HG02642 (cell line): ENCODE data around the gene UNKL.
A peak's percentile ranks its signal among the peaks of the same experiment; 100 is the strongest.

ENCODE experiments used
- ATAC-seq: cut with Tn5 transposase; IDR thresholded peaks from one replicate; pipeline ENCODE4 v1.9.1; 2021; ENCODE audit warnings: mild to moderate bottlenecking; ENCODE audit not compliant: unreplicated experiment, poor library complexity

Gene UNKL

DNA sequence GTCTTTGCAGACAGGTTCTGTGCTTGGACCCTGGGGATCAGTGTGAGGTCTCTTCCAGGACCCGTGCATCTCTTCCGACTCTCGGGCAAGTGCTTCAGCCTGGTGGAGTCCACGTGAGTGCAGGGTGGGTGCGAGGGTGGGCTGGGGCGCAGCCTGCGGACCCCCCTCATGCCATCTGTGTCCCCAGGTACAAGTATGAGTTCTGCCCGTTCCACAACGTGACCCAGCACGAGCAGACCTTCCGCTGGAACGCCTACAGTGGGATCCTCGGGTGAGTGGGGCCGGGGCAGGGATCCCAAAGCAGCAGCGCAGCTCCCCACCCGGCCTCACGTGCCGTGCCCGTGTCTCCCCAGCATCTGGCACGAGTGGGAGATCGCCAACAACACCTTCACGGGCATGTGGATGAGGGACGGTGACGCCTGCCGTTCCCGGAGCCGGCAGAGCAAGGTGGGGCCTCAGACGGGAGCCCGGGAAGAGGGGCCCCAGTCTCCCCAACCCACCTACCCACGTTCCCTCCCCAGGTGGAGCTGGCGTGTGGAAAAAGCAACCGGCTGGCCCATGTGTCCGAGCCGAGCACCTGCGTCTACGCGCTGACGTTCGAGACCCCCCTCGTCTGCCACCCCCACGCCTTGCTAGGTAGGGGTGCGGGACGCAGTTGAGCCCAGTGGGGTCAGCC, 52.7 kb downstream of the UNKL start:
- ATAC-seq, result no peak

DNA sequence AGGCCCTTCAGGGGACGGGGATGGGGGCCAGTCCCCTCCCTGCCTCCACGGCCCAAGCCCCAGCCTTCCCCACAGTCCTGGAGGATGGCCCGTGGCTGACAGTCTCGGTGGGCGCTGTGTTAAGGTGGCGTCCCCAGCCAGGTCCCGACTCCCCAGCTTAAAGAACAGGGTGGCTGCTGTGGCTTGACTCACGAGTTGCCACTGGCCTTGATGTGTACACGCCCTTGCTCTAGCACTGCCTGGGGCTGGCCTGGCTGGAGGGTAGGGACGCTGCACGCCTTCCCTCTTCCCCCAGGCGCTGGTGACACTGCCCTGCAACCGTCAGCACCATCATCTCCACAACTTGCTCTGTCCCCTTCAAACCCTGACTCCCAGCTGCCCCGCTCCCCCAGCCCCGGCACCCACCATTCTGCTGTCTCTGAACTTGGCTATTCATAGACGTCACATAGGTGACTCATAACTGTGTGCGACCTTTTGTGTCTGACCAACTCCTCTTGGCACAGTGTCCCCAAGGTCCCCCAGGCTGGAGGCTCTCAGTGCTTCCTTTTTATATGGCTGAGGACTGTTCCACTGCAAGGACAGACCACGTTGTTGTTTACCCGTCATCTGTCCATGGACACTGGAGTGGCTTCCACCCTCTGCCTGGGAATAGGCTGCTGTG, 56.5 kb downstream of the UNKL start:
- no peak for ATAC-seq

DNA sequence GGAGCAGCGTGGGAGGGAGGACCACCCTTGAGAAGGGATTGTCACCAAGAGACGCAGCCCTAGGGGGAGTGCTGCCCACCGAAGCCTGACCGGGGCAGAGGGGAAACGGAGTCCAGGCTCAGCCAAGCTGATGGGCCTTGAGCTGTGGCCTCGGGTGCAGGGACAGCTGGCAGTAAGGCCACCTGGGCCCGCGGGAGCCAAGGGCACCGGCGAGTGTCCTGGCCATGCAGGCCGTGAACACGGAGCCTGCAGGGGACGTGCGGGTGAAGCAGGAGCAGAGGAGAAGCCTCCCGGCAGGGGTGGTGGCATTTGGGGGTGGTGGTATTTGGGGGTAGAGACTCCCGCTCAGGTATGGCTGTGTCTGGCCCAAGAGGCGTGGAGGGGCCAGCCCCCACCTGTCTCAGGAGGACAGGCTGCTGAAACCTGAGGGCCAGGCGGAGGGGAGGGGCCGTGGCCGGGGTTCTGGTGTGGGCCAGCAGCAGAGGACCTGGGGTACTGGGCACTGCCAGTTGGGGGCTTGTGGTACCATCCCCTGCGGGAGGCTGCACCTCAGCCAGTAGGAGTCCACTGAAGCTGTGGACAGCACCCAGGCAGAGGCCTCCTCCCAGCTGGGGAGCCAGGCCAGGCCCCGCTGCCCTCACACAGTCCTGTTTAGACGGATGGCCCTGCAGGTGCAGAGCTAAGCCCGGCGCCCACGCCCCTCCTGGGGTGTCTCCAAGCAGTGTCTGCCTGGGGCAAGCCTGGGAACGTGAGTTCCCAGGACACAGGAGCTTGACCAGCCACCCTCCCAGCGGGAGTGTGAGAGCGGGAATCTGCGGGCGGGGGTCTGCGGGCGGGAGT, 58.2 kb downstream of the UNKL start:
- no peak for ATAC-seq

DNA sequence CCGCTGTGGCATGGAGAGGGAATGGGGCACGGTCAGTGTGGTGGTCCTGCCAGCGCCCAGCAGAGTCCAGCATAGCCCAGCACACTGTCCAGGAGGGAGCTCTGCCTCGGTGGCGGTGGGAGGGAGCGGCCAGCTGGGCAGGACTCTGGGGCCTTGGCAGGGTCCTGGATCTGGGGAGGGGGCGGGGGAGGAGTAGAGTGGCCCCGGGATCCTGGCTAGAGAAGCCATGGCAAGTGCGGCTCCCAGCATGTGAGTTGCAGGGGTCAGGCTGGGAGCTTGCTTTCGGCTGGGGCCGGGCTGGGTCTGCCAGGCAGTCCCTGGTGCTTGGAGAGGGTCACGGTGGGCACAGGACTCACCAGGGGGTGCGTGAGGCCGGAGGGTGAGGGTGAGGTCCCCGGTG, 58.9 kb downstream of the UNKL start:
- ATAC-seq, result no peak

DNA sequence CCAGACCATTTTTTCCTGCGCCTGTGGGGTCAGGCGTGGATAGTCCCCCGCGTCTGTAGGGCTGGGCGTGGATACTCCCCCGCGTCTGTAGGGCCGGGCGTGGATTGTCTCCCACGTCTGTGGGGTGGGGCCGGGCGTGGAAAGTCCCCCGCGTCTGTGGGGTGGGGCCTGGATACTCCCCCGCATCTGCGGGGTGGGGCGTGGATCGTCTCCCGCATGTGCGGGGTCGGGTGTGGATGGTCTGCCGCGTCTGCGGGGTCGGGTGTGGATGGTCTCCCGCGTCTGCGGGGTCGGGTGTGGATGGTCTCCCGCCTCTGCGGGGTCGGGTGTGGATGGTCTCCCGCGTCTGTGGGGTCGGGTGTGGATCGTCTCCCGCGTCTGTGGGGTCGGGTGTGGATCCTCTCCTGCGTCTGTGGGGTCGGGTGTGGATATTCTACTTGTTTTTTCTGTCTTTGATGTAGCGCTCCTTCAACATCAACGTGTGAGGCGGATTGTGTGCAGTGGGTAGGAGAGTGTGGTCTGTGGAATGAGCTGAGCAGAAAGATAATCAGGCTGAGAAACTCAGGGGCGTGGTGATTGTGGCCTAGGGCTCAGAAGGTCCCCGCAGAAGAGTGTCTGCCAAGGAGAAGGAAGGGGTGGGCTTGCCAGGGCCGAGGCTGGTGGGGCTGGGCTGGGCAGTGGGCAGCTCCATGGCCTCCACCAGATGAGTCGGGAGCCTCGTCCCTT, 59.5 kb downstream of the UNKL start:
- ATAC-seq, result no peak

DNA sequence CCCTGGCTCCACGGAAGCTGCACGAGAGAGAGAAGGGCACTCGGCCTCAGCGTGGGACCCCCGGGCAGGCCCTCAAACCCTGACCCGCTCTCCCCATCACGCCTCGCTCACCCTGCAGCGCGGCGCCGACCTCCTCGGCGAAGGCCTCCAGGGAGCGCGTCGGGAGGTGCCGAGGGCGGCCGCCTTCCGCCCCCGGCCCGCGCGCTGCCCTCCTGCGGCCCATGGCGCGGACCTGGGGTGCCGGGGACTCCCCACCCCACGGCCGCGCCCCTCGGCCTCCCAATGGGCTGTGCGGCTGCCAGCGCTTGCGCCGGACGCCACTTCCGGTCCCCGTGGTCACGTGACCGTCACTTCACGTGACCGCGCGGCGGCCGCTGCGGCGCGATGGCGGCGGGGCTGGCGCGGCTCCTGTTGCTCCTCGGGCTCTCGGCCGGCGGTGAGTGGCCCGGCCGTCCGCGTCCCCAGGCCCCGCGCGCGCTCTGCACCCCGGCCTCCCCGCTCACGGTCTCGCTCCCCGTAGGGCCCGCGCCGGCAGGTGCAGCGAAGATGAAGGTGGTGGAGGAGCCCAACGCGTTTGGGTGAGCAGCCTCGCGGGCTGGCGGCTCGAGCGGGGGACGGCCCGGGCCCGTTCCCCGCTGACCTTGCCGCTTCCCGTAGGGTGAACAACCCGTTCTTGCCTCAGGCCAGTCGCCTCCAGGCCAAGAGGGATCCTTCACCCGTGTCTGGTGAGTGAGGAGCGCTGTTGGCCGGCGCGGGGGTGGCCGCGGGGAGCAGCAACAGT, 62.7 kb downstream of the UNKL start, which contains the start of the genes GNPTG and TSR3:
Gene GNPTG, plus strand, starts transcription at position 350 of the 781 bp plus-strand sequence. Its CDS starts 35 bp downstream, at position 385.
Gene TSR3, minus strand, starts transcription at position 297 of the 781 bp plus-strand sequence. Its CDS starts 74 bp downstream, at position 223.
- peak; percentile 78 for ATAC-seq

DNA sequence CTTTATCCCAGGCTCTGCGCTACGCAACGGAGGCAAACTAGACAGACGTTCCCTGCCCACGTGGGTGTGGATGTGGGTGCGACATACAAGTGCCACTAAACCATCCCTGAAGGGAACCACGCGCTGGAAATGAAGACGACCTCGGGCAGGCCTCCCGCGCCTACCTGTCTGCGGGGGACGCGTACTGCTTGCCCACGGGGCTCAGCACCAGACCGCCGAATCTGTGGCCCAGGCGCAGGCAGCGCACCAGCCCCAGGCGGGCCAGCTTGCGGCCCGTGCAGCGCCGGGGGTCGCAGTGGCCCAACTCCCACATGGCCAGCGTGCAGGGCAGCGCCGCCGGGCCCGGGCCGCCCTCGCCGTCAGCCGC, 63.3 kb downstream of the UNKL start:
- ATAC-seq, result peak; percentile 17

DNA sequence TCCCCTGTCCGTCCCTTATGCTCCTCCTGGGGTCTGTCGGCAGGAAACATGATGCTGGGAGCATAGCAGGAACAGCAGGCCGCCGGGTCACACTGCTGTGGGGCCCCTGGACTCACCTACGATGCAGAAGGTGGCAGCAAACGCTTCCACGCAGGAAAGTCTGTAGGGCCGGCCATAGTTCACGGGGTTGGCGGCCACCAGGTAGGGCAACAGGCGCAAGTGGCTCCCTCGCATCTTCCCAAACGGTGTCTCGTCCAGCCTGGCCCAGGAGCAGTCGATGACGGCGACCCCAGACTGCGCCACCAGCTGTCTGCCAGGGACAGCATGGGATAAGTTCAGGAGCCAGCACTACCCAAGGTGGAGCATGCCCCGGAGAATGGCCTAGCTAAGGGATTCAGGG, 63.8 kb downstream of the UNKL start:
- no peak for ATAC-seq

DNA sequence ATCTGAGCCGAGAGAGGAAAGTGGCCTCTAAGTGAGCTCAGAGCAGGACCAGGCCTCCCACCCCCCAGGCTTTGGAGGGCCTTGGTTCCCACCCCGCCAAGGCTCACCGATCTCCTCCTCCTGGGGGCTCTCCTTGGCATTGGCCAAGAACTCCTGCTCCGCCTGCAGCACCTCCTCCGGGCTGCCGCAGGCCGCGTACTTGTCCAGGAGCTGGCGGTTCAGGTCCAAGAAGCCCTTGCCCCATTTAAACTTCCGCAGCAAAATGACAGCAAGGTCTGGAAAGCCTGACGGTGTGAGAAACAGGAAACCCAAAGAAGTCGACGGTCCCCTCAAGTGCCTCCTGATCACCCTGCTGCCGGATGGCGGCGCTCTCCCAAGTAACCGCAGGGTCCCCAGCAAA, 64.6 kb downstream of the UNKL start:
- ATAC-seq, result no peak

DNA sequence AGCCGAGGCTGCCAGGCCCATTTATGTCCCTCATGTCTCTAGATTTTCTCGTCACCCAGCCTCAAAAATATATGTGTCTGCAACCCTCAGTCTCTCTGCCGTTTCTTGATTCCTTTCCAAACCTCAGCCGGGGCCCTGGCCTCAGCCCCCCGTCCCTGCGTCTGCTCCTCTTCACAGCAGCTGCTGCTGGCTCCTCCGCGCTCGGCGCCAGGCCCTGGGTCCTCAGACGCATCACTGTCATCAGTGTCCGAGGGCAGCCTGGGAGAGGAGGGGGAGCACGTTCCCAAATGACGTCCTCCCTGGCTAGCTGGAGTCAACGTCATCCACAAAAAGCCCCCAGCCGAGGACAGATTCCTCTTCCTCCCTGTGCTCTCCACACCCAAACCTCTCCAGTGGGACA, 65.2 kb downstream of the UNKL start:
- no peak for ATAC-seq

DNA sequence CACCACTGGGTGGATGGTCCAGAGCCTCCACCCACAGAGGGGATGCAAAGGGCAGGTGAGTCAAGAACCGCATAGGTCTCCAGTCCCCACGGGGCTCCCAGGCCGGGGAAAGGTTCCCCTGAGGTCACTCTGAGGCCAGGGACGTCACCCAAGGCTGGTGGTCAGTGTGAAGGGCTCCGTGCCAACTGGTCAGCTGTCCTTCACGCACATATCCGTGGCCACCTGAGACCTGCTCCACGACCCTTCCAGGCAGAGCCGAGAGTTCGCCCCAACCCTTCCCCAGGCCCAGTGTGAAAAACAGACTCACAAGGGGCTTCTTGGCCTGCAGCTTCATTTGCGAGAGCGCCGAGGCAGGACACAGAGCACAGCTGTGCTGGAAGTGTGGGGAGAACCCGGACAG, 65.6 kb downstream of the UNKL start:
- no peak for ATAC-seq

DNA sequence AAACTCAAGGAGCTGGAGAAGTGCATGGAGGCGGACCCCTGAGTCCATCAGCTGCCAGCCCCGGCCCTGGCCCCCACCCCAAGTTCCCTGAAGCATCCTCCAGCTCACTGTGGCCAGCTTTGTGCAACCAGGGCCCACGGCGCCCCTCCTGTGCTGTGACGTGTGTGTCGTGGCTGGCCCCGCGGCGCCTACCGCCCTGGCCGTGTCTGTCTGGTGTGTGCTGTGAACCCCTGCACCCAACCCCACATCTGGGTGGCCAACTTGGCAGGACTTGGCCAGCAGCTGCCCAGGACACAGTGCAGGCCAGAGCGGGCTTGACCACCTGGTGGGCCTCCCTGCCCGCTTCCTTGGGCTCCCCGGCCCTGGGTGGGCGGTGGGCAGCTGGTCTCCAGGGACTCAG, 66.1 kb downstream of the UNKL start:
- ATAC-seq, result no peak

DNA sequence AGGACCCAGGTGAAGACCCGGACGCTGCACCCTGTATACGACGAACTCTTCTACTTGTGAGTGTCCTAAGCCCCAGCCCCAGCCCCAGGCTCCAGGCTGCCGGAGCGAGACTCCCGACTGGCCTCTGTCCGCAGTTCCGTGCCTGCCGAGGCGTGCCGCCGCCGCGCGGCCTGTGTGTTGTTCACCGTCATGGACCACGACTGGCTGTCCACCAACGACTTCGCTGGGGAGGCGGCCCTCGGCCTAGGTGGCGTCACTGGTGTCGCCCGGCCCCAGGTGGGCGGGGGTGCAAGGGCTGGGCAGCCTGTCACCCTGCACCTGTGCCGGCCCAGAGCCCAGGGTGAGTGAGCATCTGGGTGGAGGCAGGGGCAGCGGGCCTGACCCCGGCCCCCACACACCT, 66.5 kb downstream of the UNKL start:
- ATAC-seq, result no peak

DNA sequence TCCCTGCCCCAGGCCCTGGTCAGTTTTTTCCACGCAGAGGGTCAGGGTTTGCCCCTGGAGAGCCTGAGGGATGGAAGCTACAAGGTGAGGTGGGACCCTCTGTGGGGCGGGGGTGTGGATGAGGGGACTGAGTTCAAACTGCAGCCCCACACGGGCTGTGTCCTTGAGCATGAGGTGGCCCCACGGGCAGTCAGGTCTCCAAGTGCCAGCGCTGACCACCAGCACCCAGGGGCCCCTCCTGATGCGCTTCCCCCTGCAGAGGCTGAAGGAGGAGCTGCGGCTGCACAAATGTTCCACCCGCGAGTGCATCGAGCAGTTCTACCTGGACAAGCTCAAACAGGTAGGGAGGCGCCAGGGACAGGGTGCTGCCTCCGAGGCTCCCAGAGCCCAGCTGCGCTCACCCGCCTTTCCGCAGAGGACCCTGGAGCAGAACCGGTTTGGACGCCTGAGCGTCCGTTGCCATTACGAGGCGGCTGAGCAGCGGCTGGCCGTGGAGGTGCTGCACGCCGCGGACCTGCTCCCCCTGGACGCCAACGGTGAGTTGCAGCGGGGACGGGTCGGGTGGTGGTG, 67.1 kb downstream of the UNKL start:
- ATAC-seq, result no peak

DNA sequence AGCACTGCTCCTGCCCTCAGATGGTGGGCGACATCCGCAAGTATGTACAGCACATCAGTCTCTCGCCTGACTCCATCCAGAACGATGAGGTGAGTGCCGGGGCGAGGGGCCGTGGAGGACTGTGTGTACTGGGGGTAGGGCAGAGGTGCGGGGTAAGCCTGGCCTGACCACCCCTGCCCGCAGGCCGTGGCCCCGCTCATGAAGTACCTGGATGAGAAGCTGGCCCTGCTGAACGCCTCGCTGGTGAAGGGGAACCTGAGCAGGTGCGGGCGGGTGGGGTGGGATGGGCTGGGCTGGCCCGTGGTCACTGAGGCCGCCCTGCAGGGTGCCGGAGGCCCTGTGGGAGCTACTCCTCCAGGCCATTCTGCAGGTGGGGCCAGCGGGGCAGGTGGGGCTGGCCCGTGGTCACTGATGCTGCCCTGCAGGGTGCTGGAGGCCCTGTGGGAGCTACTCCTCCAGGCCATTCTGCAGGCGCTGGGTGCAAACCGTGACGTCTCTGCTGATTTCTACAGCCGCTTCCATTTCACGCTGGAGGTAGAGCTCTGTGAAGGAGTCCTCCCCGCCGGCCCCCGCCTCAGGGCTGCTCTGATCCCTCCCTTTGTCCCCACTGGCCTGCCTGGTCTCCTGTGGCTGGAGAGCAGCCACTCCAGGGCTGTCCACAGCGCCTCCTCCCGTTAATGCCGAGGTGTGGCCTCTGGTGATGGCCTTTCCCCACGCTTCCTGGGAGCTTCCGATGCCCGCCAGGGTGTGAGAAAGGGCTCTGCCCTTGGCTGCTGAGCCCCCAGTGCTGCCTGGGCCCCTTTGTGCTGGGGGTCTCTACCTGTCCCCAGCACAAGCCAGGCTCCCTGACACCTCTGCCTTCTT, 67.8 kb downstream of the UNKL start:
- no peak for ATAC-seq

DNA sequence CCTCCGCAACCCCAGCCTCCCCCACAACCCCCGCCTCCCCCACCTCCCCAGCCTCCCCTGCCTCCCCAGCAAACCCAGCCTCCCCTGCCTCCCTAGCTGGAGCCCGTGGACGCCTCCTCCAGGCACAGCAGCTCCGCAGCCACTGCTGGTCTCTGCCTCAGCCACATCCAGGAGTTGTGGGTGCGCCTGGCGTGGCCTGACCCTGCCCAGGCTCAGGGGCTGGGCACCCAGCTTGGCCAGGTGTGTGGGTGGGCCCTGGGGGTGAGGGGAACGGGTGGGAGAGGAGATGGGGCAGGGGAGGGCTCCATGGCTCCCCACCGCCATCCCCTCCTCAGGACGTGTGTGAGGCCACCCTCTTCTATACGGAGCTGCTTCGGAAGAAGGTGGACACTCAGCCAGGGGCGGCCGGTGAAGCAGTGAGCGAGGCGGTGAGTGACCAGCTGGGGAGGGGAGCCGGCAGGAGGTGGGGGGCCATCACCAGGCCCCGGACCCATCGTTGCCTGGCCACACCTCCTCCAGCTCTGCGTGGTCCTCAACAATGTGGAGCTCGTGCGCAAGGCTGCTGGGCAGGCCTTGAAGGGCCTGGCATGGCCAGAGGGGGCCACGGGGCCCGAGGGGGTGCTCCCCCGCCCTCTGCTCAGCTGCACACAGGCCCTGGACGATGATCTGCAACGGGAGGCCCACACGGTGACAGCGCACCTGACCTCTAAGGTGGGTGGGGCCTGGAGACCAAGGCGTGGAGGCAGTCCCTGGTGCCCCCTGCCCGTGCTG, 68.7 kb downstream of the UNKL start:
- no peak for ATAC-seq

DNA sequence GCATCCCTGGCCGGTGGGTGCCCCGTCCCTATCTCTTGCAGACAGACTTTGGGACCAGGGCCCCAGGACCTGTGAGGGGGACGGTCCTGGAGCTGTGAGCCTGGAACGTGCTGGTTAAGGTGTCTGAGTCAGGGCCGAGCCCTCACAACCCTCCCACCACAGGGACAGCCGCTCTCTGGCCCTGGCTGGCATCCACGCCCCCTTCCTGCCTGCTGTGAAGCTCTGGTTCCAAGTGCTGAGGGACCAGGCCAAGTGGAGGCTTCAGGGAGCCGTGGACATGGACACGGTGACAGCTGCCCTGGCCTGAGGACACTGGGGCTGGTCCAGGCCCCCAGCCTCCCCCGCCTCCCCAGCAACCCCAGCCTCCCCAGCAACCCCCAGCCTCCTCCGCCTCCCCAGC, 69.4 kb downstream of the UNKL start:
- no peak for ATAC-seq

DNA sequence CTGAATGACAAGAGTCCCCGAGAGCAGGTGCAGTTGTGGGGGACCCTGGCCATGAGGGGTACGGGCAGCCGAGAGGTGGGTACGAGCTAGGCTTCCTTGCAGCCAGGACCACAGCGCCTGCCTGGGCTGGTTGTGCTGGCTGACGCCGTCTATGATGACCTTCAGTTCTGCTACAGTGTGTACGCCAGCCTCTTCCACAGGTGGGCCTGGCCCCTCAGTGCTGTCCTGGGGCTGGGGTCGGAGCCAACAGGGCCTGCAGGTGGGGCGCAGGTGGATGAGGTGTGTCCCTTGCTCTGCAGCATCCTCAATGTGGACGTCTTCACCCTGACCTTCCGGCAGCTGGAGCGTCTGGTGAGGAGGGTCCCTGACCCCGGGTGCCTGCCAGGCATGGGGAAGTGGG, 70.0 kb downstream of the UNKL start:
- ATAC-seq, result no peak
